OCI-LY1 (cell line): ENCODE measurements around the gene FYTTD1.

Experiments used
- H2AFZ ChIP-seq: fragments of 200-600 bp; sonication (generic), shearing (Covaris generic); 2 replicates; pipeline ENCODE4 v1.6.0; 2014; ENCODE audit warnings: antibody characterized with exemption, mild to moderate bottlenecking, low read length
- H3F3A ChIP-seq: fragments of 200-600 bp; sonication (generic), shearing (Covaris generic); 2 replicates; pipeline ENCODE4 v1.6.0; 2014; ENCODE audit warnings: mild to moderate bottlenecking, antibody characterized with exemption, low read length, moderate library complexity; ENCODE audit not compliant: insufficient read depth
- H3K27ac ChIP-seq: fragments of 200-600 bp; sonication (generic); 2 replicates; pipeline ENCODE4 v1.5.1; 2014; ENCODE audit warnings: low read length, mixed run types, mild to moderate bottlenecking, low read depth; ENCODE audit not compliant: poor library complexity, severe bottlenecking
- H3K27me3 ChIP-seq: fragments of 200-600 bp; sonication (generic); 2 replicates; pipeline ENCODE4 v1.6.0; 2014; ENCODE audit warnings: antibody characterized with exemption, mild to moderate bottlenecking, low read length, moderate library complexity; ENCODE audit not compliant: insufficient read depth
- H3K36me3 ChIP-seq: fragments of 200-600 bp; sonication (generic); 2 replicates; pipeline ENCODE4 v1.6.1; 2014; ENCODE audit warnings: mild to moderate bottlenecking, antibody characterized with exemption, low read length, moderate library complexity, mixed read lengths; ENCODE audit not compliant: insufficient read depth
- H3K4me1 ChIP-seq: fragments of 200-600 bp; sonication (generic); 2 replicates; pipeline ENCODE4 v1.5.1; 2014; ENCODE audit warnings: mild to moderate bottlenecking, low read length, moderate library complexity; ENCODE audit not compliant: insufficient read depth, severe bottlenecking
- H3K4me2 ChIP-seq: fragments of 200-600 bp; sonication (generic), shearing (Covaris generic); 2 replicates; pipeline ENCODE4 v1.6.1; 2014; ENCODE audit warnings: low read length
- H3K4me3 ChIP-seq: fragments of 200-600 bp; sonication (generic); 2 replicates; pipeline ENCODE4 v1.5.1; 2014; ENCODE audit warnings: low read length, low read depth, mild to moderate bottlenecking, mixed read lengths; ENCODE audit not compliant: poor library complexity, severe bottlenecking
- H3K79me2 ChIP-seq: fragments of 200-600 bp; shearing (Covaris generic); 2 replicates; pipeline ENCODE4 v1.6.1; 2016; ENCODE audit warnings: mixed run types, low read length, mixed read lengths; ENCODE audit not compliant: insufficient read depth
- H3K9ac ChIP-seq: fragments of 200-600 bp; sonication (generic), shearing (Covaris generic); 2 replicates; pipeline ENCODE4 v1.6.1; 2014; ENCODE audit warnings: mild to moderate bottlenecking, low read length, mixed read lengths
- H3K9me2 ChIP-seq: fragments of 200-600 bp; sonication (generic), shearing (Covaris generic); 2 replicates; pipeline ENCODE4 v1.6.1; 2014; ENCODE audit warnings: low read depth, mild to moderate bottlenecking, low read length, mixed read lengths
- H3K9me3 ChIP-seq: fragments of 200-600 bp; shearing (Covaris generic); 2 replicates; pipeline ENCODE4 v1.6.1; 2014; ENCODE audit warnings: low read length, mixed read lengths
- H4K20me1 ChIP-seq: fragments of 200-600 bp; sonication (generic), shearing (Covaris generic); 2 replicates; pipeline ENCODE4 v1.6.0; 2016; ENCODE audit warnings: mild to moderate bottlenecking, low read length; ENCODE audit not compliant: insufficient read depth
- EZH2 ChIP-seq: fragments of 200-600 bp; sonication (generic), shearing (Covaris generic); IDR thresholded peaks from 2 replicates; pipeline ENCODE4 v1.8.0; 2017; ENCODE audit warnings: borderline replicate concordance, mixed run types, mild to moderate bottlenecking, antibody characterized with exemption, low read length, moderate library complexity, mixed read lengths
- TF ChIP-seq, protein P1 (sequence below): fragments of 200-600 bp; sonication (generic), shearing (Covaris generic); IDR thresholded peaks from 2 replicates; pipeline ENCODE4 v1.5.1; 2017; ENCODE audit warnings: mild to moderate bottlenecking, antibody characterized with exemption, low read length, moderate library complexity, mixed read lengths

The FYTTD1 gene

DNA sequence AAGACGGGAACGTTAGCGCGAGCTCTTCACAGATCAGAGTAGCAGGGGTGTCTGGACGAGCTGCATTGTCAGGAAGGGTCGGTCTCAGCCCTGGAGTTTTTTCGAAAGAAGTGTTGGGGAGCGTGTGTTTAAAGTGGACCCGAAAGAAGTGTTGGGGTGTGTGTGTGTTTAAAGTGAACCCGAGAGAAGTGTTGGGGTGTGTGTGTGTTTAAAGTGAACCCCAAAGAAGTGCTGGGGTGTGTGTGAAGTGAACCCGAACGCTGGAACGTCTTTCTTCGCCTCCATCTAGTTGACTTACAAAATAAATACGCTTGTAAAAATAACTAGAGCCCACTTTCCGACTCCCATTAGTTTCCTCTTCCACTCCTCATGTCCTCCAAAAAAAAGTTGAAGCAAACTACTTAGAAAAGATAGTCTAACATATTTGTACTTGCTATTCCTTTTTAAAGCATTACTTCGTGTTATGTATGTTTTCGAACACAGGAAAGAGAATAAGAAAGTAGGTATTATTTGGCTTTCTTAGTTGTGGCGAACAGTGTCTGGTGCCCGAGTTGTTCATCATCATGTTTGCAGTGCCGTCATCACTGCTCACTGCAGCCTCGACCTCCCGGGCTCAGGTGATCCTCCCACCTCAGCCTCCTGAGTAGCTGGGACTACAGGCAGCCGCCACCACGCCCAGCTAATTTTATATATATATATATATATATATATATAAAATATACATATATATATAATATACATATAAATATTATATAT is 42.4 kb downstream of the FYTTD1 start:
- peak overlapping the region; percentile 69 for H3K4me2 ChIP-seq
- peak overlapping the region; percentile 90 for H3K27ac ChIP-seq
- no peaks in the 10 kb centered on the region for H3K36me3 ChIP-seq
- H4K20me1 ChIP-seq = no peaks in the 10 kb centered on the region
- peak overlapping the region; percentile 83 for H3K9ac ChIP-seq
- H3K9me3 ChIP-seq = no peaks in the 10 kb centered on the region
- H3K9me2 ChIP-seq = no peaks in the 10 kb centered on the region
- H3K4me1 ChIP-seq = peaks cover 59% of the 10 kb centered on the region
- peaks cover 51% of the 10 kb centered on the region for H3K79me2 ChIP-seq
- no peak for TF ChIP-seq EZH2
- TF ChIP-seq, protein P1, sequence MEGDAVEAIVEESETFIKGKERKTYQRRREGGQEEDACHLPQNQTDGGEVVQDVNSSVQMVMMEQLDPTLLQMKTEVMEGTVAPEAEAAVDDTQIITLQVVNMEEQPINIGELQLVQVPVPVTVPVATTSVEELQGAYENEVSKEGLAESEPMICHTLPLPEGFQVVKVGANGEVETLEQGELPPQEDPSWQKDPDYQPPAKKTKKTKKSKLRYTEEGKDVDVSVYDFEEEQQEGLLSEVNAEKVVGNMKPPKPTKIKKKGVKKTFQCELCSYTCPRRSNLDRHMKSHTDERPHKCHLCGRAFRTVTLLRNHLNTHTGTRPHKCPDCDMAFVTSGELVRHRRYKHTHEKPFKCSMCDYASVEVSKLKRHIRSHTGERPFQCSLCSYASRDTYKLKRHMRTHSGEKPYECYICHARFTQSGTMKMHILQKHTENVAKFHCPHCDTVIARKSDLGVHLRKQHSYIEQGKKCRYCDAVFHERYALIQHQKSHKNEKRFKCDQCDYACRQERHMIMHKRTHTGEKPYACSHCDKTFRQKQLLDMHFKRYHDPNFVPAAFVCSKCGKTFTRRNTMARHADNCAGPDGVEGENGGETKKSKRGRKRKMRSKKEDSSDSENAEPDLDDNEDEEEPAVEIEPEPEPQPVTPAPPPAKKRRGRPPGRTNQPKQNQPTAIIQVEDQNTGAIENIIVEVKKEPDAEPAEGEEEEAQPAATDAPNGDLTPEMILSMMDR = no peak
- H2AFZ ChIP-seq = no peak overlapping the region
- H3K27me3 ChIP-seq = no peaks in the 10 kb centered on the region
- peak overlapping the region; percentile 79 for H3K4me3 ChIP-seq
- H3F3A ChIP-seq = 0 out of 2 replicates have a peak, but pooled peaks cover 8% of the 10 kb centered on the region

DNA sequence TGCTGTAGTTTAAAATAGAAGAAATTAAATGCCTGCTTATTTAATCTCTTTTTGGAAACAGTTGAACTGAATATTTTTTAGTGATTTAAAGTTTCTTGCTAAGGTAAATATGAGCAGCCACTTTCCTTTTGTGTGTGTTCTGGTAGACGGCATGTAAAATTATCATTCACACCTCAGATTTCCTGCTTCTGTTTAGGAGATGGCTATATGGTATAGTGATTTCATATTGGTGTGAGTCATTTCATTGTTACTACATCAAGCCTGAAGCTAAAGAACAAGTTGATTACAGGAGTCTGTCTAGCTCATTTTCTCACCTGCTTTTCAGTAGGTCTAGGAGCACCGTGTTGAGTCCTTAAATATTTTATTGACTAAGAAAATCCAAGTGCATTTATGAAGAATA is 43.6 kb downstream of the FYTTD1 start:
- Histone ChIP-seq H4K20me1 (no peaks in the 10 kb centered on the region), H3K36me3 (no peaks in the 10 kb centered on the region), H3K9ac (peak overlapping the region; percentile 53), H3K79me2 (peaks cover 63% of the 10 kb centered on the region), H3F3A (0 out of 2 replicates have a peak, but pooled peaks cover 8% of the 10 kb centered on the region), H3K27me3 (no peaks in the 10 kb centered on the region), H2AFZ (no peak overlapping the region), H3K9me3 (no peaks in the 10 kb centered on the region), H3K4me3 (peak overlapping the region; percentile 50), H3K9me2 (no peaks in the 10 kb centered on the region), H3K4me1 (peaks cover 70% of the 10 kb centered on the region), H3K4me2 (peak overlapping the region; percentile 68), H3K27ac (peak overlapping the region; percentile 78)
- TF ChIP-seq, protein P1 = no peak
- no peak for TF ChIP-seq EZH2

DNA sequence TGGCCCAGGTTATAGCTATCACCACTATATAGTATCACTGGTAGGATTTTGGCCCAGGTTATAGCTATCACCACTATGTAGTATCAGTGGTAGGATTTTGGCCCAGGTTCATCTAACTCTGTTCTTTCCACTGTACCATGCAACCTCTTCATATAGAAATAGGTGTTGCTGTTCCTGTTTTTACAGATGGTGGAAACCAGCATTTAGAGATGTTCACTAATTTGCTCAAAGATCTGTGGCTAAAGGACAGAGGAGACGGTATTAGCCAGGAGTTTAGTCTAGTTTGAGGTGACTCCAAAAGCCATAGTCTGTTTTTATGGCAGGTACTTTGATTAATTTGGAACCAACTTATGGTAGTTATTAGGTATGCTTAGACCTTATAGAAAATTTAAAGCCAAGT is 44.4 kb downstream of the FYTTD1 start:
- H3K27me3 ChIP-seq = no peaks in the 10 kb centered on the region
- peak overlapping the region; percentile 68 for H3K4me2 ChIP-seq
- TF ChIP-seq, protein P1 = no peak
- no peak for TF ChIP-seq EZH2
- H3K9me2 ChIP-seq = no peaks in the 10 kb centered on the region
- H4K20me1 ChIP-seq = no peaks in the 10 kb centered on the region
- H3K79me2 ChIP-seq = peaks cover 72% of the 10 kb centered on the region
- no peaks in the 10 kb centered on the region for H3K9me3 ChIP-seq
- H3F3A ChIP-seq = 0 out of 2 replicates have a peak, but pooled peaks cover 8% of the 10 kb centered on the region
- no peaks in the 10 kb centered on the region for H3K36me3 ChIP-seq
- H2AFZ ChIP-seq = no peak overlapping the region
- peak overlapping the region; percentile 78 for H3K27ac ChIP-seq
- peak overlapping the region; percentile 53; the same call in 1 of the 2 replicates for H3K9ac ChIP-seq
- peak overlapping the region; percentile 50 for H3K4me3 ChIP-seq
- H3K4me1 ChIP-seq = peaks cover 79% of the 10 kb centered on the region
